WERI-Rb-1 (cell line): ENCODE measurements around the gene DMKN.

Experiments used
- DNase-seq: peaks from one replicate; pipeline ENCODE4 v3.0.0-alpha.2; 2020
- H3K27ac ChIP-seq: fragments of 250-450 bp; sonication (Bioruptor Pico); 2 replicates; pipeline ENCODE4 v1.5.1; 2020; ENCODE audit warnings: mild to moderate bottlenecking, moderate library complexity
- H3K27me3 ChIP-seq: fragments of 250-450 bp; sonication (Bioruptor Pico); 2 replicates; pipeline ENCODE4 v1.5.1; 2021; ENCODE audit warnings: mild to moderate bottlenecking, low read depth, moderate library complexity; ENCODE audit not compliant: insufficient read depth, severe bottlenecking
- H3K36me3 ChIP-seq: fragments of 250-450 bp; sonication (Bioruptor Pico); 2 replicates; pipeline ENCODE4 v1.5.1; 2020; ENCODE audit warnings: mild to moderate bottlenecking, moderate library complexity
- H3K4me3 ChIP-seq: 2 replicates; pipeline ENCODE4 v1.5.1; 2011; ENCODE audit warnings: low read depth, mild to moderate bottlenecking, control low read depth, low read length
- H3K9me3 ChIP-seq: fragments of 250-450 bp; sonication (Bioruptor Pico); 2 replicates; pipeline ENCODE4 v1.5.1; 2021; ENCODE audit warnings: mild to moderate bottlenecking, moderate library complexity; ENCODE audit not compliant: severe bottlenecking
- TF ChIP-seq, protein P1 (sequence below): IDR thresholded peaks from 2 replicates; pipeline ENCODE4 v1.5.1; 2011; ENCODE audit warnings: low read depth, mild to moderate bottlenecking, control low read depth, inconsistent platforms, low read length

DMKN gene

DNA sequence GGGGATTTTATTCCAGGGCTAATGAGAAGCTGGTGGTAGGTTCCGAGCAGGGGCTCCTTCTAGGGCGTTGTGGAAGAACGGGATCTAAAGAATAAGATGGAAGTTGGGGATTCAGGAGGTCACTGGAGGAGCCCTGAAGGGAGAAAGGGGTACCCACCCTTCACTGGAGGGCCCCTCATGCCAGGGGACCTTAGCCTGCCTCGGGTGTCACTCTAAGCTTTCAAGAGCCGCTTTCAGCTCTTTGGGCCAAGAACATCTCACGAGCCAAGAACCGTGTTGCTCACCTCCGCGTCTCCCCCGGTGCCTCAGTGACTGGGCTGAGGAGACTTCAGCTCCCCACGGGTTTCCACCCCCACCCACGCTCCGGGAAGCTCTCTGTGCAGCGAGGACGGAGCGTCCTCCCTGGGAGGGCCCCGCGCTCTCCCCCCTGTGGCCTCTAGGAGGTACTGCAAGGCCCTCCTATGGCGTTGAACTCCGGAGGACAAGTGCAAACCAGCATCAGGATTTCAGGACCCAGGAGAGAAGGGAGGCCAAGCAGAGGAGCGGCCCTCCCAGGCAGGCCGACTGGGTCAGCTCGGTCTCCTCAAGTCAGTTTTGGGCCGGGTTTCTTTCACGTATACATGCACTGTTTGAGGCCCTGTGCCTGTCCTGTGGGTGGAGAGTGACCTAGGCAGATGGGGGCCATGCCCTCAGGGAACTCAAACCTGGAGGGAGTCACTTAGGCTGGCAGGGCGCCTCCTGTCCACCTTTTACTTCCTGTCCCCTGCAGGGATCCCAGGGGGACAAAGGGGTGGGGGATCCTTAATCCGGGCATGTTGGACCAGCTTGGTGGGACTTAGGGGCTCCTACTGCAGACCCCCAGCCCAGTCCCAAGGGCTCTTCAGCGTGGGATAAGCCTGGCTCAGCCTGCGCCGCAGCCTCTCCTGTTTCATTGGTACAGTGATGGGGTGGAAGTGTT lies 18.1 kb downstream of the DMKN start:
- Histone ChIP-seq H3K27me3 (no peaks in the 10 kb centered on the region), H3K9me3 (no peaks in the 10 kb centered on the region), H3K4me3 (peak overlapping the region; percentile 25), H3K36me3 (no peaks in the 10 kb centered on the region), H3K27ac (0 out of 2 replicates have a peak overlapping the region, but pooled peaks have one; percentile 18)
- peak; percentile 75 for DNase-seq
- TF ChIP-seq, protein P1, sequence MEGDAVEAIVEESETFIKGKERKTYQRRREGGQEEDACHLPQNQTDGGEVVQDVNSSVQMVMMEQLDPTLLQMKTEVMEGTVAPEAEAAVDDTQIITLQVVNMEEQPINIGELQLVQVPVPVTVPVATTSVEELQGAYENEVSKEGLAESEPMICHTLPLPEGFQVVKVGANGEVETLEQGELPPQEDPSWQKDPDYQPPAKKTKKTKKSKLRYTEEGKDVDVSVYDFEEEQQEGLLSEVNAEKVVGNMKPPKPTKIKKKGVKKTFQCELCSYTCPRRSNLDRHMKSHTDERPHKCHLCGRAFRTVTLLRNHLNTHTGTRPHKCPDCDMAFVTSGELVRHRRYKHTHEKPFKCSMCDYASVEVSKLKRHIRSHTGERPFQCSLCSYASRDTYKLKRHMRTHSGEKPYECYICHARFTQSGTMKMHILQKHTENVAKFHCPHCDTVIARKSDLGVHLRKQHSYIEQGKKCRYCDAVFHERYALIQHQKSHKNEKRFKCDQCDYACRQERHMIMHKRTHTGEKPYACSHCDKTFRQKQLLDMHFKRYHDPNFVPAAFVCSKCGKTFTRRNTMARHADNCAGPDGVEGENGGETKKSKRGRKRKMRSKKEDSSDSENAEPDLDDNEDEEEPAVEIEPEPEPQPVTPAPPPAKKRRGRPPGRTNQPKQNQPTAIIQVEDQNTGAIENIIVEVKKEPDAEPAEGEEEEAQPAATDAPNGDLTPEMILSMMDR: peak; percentile 95

DNA sequence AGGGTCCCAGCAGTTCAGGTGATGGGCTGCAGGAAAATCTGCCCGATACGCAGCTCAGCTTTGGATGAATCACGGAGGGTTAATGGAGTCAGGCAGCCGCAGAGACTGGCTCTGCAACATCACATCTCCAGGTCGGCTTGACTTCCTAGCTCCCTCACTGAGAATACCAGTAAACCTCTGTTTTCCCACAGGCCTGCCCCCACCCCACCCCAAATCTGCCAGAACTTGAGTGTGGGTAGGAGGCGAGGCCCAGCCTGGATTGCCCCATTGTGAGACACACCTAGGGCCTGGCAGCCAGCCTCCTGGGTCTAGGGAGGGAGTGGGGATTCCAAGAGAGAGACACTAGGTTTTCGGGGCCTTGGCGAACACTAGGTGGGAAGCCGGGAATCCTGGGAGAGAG lies 19.5 kb downstream of the DMKN start:
- H3K9me3 ChIP-seq: no peaks in the 10 kb centered on the region
- no peak for DNase-seq
- no peak overlapping the region for H3K27ac ChIP-seq
- no peaks in the 10 kb centered on the region for H3K36me3 ChIP-seq
- TF ChIP-seq, protein P1: no peak
- H3K27me3 ChIP-seq: no peaks in the 10 kb centered on the region
- H3K4me3 ChIP-seq: no peak overlapping the region

DNA sequence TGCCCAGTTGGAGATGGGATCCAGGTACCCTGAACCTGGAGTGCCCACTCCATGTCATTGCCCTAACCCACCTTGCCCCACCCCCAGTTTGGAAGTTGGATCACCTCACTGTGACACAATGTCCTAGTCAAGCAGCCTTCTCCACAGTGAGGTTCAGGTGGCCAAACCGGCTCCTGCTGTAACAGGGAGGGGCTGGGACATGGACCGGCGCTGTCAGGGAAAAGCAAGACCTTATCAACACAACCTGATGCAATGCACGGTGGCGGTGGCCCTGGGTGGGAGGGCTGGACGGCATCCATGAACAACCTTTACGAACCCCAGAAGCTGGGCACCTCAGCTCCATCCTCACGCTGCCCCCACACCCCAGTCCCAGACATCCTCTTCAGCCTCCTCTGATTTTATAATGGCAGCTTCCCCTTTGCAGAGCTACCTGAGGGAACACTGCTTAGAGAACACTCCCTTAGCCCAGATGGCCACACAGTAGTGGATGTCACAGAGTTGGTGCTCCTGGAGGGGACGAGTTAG lies 21.6 kb downstream of the DMKN start:
- Histone ChIP-seq H3K36me3 (no peaks in the 10 kb centered on the region), H3K27ac (no peak overlapping the region), H3K27me3 (no peaks in the 10 kb centered on the region), H3K4me3 (no peak overlapping the region), H3K9me3 (no peaks in the 10 kb centered on the region)
- no peak for DNase-seq
- TF ChIP-seq, protein P1: no peak

DNA sequence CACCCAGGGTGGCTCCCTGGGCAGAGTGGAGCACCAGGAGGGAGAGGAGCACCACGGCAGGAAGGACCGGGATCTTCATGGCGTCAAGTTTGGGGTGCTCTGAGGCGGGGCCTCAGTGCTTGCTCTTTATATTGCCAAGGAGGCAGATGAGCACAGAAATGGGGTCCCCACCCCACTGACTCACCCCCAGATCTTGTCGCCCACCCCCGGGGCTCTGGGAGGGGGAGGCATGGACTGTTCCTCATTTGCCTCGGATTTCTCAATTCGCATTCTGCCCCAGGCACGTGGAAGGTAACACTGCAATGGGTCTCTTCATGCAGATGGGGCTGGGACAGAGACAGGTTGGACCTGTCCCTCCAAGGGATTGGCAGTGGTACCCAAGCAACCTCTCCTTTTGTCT lies 23.1 kb downstream of the DMKN start, which contains the start of gene KRTDAP:
Gene KRTDAP, minus strand, starts transcription at position 101 of the 400 bp plus-strand sequence. Its CDS starts 22 bp downstream, at position 79.
- no peaks in the 10 kb centered on the region for H3K36me3 ChIP-seq
- H3K27me3 ChIP-seq: no peaks in the 10 kb centered on the region
- H3K9me3 ChIP-seq: no peaks in the 10 kb centered on the region
- no peak within 1 kb of the TSS for H3K4me3 ChIP-seq
- TF ChIP-seq, protein P1: no peak
- H3K27ac ChIP-seq: no peak within 1 kb of the TSS
- DNase-seq: no peak

DNA sequence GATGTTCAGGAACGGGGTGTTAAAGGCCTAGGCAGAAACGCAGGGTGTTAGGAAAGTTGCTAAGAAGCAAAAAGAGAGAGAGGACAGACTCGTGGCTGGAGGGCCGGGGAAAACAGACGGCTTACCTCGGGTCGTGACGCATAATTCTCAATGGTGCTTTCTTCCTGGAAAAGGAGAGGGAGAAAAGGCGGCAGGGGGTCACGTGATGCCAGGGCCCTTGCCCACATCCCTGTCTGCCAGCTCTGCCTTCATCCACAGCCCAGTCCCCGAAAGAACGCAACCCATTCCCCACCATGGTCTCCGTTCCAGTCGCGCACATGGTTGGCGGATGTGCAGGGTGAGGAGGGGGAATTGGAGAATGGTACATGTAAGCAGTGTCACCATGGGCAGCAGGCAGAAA lies 24.8 kb downstream of the DMKN start:
- Histone ChIP-seq H3K27me3 (no peaks in the 10 kb centered on the region), H3K9me3 (no peaks in the 10 kb centered on the region), H3K27ac (no peak overlapping the region), H3K36me3 (no peaks in the 10 kb centered on the region), H3K4me3 (no peak overlapping the region)
- TF ChIP-seq, protein P1: no peak
- no peak for DNase-seq
